Stimulated activated CD4-positive, alpha-beta T cell treated with anti-CD3 and anti-CD28 coated beads, Interleukin-4, amount 100 ng/mL, for 24 hours (primary cell): ENCODE results near the gene TBCD.
"Not testable (repeated sequence)": the region's sequence is repeated elsewhere in the genome, so short reads cannot be mapped to it uniquely, and the experiment has no call there.

ENCODE experiments used
- DNase-seq: peaks from one replicate; pipeline ENCODE4 v3.0.0-alpha.2; 2020

TBCD gene

GRCh38 chr17:82729479-82730260 lies 22.2 kb upstream of the TBCD start:
- no peak for DNase-seq

- DNase-seq: no peak
These were observed 19.6 kb upstream of the TBCD start for GRCh38 chr17:82732118-82732743.

GRCh38 chr17:82734987-82735866 lies 16.6 kb upstream of the TBCD start, which contains the start of gene FN3K:
Gene FN3K, plus strand, starts transcription at chr17:82735615. Its CDS starts 22 bp downstream, at chr17:82735637.
- DNase-seq: no peak

GRCh38 chr17:82736511-82737185 lies 15.2 kb upstream of the TBCD start:
- DNase-seq: no peak

- no peak for DNase-seq
These were observed 13.6 kb upstream of the TBCD start for GRCh38 chr17:82737967-82738877.

- DNase-seq: no peak
These were observed 10.7 kb upstream of the TBCD start for GRCh38 chr17:82740906-82741759.

- DNase-seq: no peak
These were observed 8.3 kb upstream of the TBCD start for GRCh38 chr17:82743344-82744219.

GRCh38 chr17:82744736-82745135 lies 7.1 kb upstream of the TBCD start:
- not testable (repeated sequence) for DNase-seq

GRCh38 chr17:82745524-82745923 lies 6.3 kb upstream of the TBCD start:
- DNase-seq: no peak

GRCh38 chr17:82748756-82749155 lies 3.1 kb upstream of the TBCD start:
- DNase-seq: no peak

GRCh38 chr17:82750241-82750908 lies 1.5 kb upstream of the TBCD start:
- no peak for DNase-seq

GRCh38 chr17:82751171-82751570 lies 694 bp upstream of the TBCD start:
- no peak for DNase-seq

- no peak for DNase-seq
These were observed 721 bp downstream of the TBCD start for GRCh38 chr17:82752371-82753200.

GRCh38 chr17:82753201-82753464 lies 1.3 kb downstream of the TBCD start:
- no peak for DNase-seq

- DNase-seq: no peak
These were observed 2.7 kb downstream of the TBCD start for GRCh38 chr17:82754297-82755208.

GRCh38 chr17:82756166-82756565 lies 4.3 kb downstream of the TBCD start:
- no peak for DNase-seq

- DNase-seq: no peak
These were observed 13.5 kb downstream of the TBCD start for GRCh38 chr17:82765371-82765770.
